Measurements from ENCODE around the gene AGBL4.

AGBL4 gene

DNA sequence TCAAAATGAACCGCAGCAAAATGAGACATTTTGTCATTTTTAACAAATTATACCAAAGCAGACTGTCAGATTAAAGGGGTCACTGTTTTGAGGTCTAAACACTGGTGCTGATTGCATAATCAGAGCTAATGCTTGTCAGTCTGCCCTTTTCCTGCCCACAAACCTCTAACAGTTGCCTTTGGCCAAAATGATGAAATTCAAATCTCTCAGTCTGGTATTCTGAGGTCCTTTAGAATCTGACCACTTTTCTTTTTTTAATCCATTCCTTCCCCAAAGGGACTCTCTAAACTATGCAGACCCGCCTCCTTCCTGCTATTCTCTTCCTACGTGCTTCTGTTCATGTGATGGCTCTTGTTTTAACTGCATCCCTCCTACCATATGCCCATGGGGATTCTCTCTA is 1406.5 kb downstream of the AGBL4 start:
- TF ChIP-seq CTCF (conservative IDR thresholded peaks at IDR 0.05), result no peak
- H3K27ac ChIP-seq, result no peak overlapping the region

DNA sequence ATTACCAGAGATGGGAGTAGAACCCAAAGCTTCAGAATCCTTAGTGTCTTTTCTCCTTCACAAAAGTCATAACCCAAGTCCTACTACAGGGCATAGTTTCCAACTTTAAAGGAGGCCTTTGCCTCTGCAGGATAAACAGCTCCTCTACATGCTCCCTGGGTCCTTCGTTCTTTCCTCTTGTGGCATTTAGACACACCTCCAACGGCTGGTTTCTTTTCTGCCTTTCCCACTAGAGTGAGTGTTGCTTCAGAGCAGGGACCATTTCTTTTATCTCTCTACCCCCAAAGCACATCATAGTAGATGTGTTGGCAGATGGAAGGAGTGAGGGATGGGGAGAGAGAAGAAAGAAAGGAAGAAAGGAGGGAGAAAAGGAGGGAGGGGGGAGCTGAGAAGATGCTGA is 1407.0 kb downstream of the AGBL4 start:
- TF ChIP-seq CTCF (conservative IDR thresholded peaks at IDR 0.05), result no peak
- no peak overlapping the region for H3K27ac ChIP-seq

GRCh38 chr1:48611841-48612240 is 1411.9 kb downstream of the AGBL4 start:
- H3K27ac ChIP-seq, result no peak overlapping the region
- no peak for TF ChIP-seq CTCF (conservative IDR thresholded peaks at IDR 0.05)

GRCh38 chr1:48610628-48611542 is 1412.9 kb downstream of the AGBL4 start:
- no peak overlapping the region for H3K27ac ChIP-seq
- no peak for TF ChIP-seq CTCF (conservative IDR thresholded peaks at IDR 0.05)

GRCh38 chr1:48608882-48609281 is 1414.9 kb downstream of the AGBL4 start:
- no peak overlapping the region for H3K27ac ChIP-seq
- TF ChIP-seq CTCF (conservative IDR thresholded peaks at IDR 0.05), result no peak

DNA sequence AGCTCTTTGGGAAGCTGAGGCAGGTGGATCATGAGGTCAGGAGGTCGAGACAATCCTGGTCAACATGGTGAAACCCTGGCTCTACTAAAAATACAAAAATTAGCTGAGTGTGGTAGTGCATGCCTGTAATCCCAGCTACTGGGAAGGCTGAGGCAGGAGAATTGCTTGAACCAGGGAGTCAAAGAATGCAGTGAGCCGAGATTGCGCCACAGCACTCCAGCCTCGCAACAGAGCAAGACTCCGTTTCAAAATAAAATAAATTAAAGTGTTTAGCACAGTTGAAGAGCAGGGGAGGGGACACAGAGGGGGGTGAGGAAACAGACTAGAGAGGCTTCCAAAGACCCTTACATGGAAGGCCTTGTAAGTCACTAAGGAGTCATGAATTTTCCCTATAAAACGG is 1420.5 kb downstream of the AGBL4 start:
- TF ChIP-seq CTCF (conservative IDR thresholded peaks at IDR 0.05), result no peak

DNA sequence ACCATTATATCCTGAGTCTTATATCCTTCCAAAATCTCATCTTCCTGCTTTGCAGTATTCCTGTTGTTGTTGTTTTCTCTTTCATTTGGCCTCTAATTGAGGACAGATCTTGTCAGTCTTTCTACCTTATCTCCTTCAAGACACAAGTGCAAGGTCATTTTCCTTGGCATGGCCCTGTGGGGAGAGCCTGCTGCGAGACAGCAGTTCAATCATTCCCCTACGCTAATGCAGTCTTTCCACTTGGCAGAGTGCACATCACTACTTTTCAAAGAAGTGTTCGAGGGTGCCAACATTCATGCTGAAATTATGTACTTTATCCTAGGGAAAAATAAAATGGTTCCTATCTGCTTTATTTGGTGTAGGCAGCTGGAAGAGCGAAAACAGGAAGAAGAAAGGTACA is 1421.4 kb downstream of the AGBL4 start:
- H3K27ac ChIP-seq, result no peak overlapping the region
- TF ChIP-seq CTCF (conservative IDR thresholded peaks at IDR 0.05), result no peak

More for the DNA sequence above, 1420.5 kb downstream of the AGBL4 start:
- no peak overlapping the region for H3K27ac ChIP-seq
